CD14-positive monocyte (primary cell): ENCODE measurements around the gene ANKLE2. TPM values are rescaled to one million over a fixed set of nuclear protein-coding genes. Genes with fewer than 3 reads are reported as not detected.

ENCODE experiments used
- DNase-seq, 3 donors: peaks; one replicate each; pipeline ENCODE4 v3.0.0-alpha.2; 2011 to 2022
- H2AFZ ChIP-seq: 2 replicates; pipeline ENCODE4 v1.6.0; 2012; ENCODE audit warnings: mild to moderate bottlenecking, low read depth, low read length, inconsistent platforms; ENCODE audit not compliant: insufficient read depth, poor library complexity, severe bottlenecking
- H3K27ac ChIP-seq, 2 donors: 1 replicate in 1 of 2; 2 replicates in 1 of 2; pipeline ENCODE4 v1.5.1; 2012 to 2013; ENCODE audit warnings: low read length in 2 of 2, control low read depth in 1 of 2, inconsistent platforms in 1 of 2, low read depth in 1 of 2, mild to moderate bottlenecking in 1 of 2
- H3K27me3 ChIP-seq, 2 donors: one replicate each; pipeline versions ENCODE4 v1.6.0 to v1.6.1; 2011 to 2013; ENCODE audit warnings: low read length in 2 of 2; ENCODE audit not compliant: control insufficient read depth in 2 of 2, insufficient read depth in 2 of 2
- H3K36me3 ChIP-seq, 2 donors: replicated peaks in 1 of 2; 1 replicate in 1 of 2; 2 replicates in 1 of 2; pipeline versions ENCODE4 v1.5.1 to v1.6.1; 2012 to 2013; ENCODE audit warnings: low read length in 2 of 2, control low read depth in 1 of 2, inconsistent platforms in 1 of 2, mild to moderate bottlenecking in 1 of 2; ENCODE audit not compliant: insufficient read depth in 2 of 2, control insufficient read depth in 1 of 2
- H3K4me1 ChIP-seq, 2 donors: 1 replicate in 1 of 2; 2 replicates in 1 of 2; pipeline versions ENCODE4 v1.5.1 to v1.6.1; 2012 to 2013; ENCODE audit warnings: low read length in 2 of 2, control low read depth in 1 of 2, inconsistent platforms in 1 of 2, mild to moderate bottlenecking in 1 of 2, moderate library complexity in 1 of 2; ENCODE audit not compliant: insufficient read depth in 2 of 2, control insufficient read depth in 1 of 2
- H3K4me2 ChIP-seq: replicated peaks from 2 replicates; pipeline ENCODE3; 2012; ENCODE audit warnings: low read length, moderate library complexity, mild to moderate bottlenecking; ENCODE audit not compliant: poor library complexity, severe bottlenecking; ENCODE audit errors: extremely low read depth
- H3K4me3 ChIP-seq, 3 experiments: fragments of 200-600 bp in 1 of 3; sonication (generic) in 1 of 3; replicated peaks in 1 of 3; 1 replicate in 2 of 3; 2 replicates in 1 of 3; pipeline ENCODE4 v1.5.1; 2011 to 2013; ENCODE audit warnings: low read length in 3 of 3, mild to moderate bottlenecking in 3 of 3, control low read depth in 2 of 3, low read depth in 2 of 3, inconsistent platforms in 1 of 3, moderate library complexity in 1 of 3
- H3K79me2 ChIP-seq: 2 replicates; pipeline ENCODE4 v1.6.0; 2012; ENCODE audit warnings: mild to moderate bottlenecking, control low read depth, inconsistent platforms, low read length, moderate library complexity; ENCODE audit not compliant: insufficient read depth
- H3K9ac ChIP-seq: 2 replicates; pipeline ENCODE4 v1.6.0; 2017; ENCODE audit warnings: low read length, mild to moderate bottlenecking; ENCODE audit not compliant: insufficient read depth, poor library complexity, severe bottlenecking
- H3K9me3 ChIP-seq, 2 donors: replicated peaks in 1 of 2; 1 replicate in 1 of 2; 2 replicates in 1 of 2; pipeline versions ENCODE4 v1.5.1 to v1.6.1; 2012 to 2013; ENCODE audit warnings: low read length in 2 of 2, control low read depth in 1 of 2; ENCODE audit not compliant: control insufficient read depth in 1 of 2, insufficient read depth in 1 of 2
- H4K20me1 ChIP-seq: 2 replicates; pipeline ENCODE4 v1.6.0; 2012; ENCODE audit warnings: mild to moderate bottlenecking, low read length, control low read depth, moderate library complexity; ENCODE audit not compliant: insufficient read depth
- H3K27ac Mint-ChIP-seq, 7 donors: one replicate each; pipeline ENCODE4 v1.8.0; 2020; ENCODE audit warnings: mild to moderate bottlenecking in 7 of 7, mixed read lengths in 7 of 7, moderate library complexity in 6 of 7, inconsistent platforms in 2 of 7
- H3K27me3 Mint-ChIP-seq, 3 donors: one replicate each; pipeline ENCODE4 v1.8.0; 2021 to 2022; ENCODE audit warnings: low read depth in 3 of 3, mild to moderate bottlenecking in 3 of 3, mixed read lengths in 3 of 3, moderate library complexity in 3 of 3, inconsistent platforms in 1 of 3
- H3K36me3 Mint-ChIP-seq, 2 donors: one replicate each; pipeline ENCODE4 v1.8.0; 2020; ENCODE audit warnings: mixed read lengths in 2 of 2, inconsistent platforms in 1 of 2, mild to moderate bottlenecking in 1 of 2
- H3K4me1 Mint-ChIP-seq: one replicate; pipeline ENCODE4 v1.8.0; 2020; ENCODE audit warnings: mild to moderate bottlenecking, mixed read lengths
- H3K4me3 Mint-ChIP-seq, 2 donors: one replicate each; pipeline ENCODE4 v1.8.0; 2020; ENCODE audit warnings: mild to moderate bottlenecking in 2 of 2, mixed read lengths in 2 of 2, moderate library complexity in 1 of 2
- H3K9me3 Mint-ChIP-seq, 7 donors: one replicate each; pipeline ENCODE4 v1.8.0; 2020 to 2022; ENCODE audit warnings: mixed read lengths in 7 of 7, mild to moderate bottlenecking in 6 of 7, moderate library complexity in 6 of 7, inconsistent platforms in 2 of 7
- CTCF ChIP-seq: fragments of 200-600 bp; IDR thresholded peaks from one replicate; pipeline ENCODE4 v1.8.0; 2022; ENCODE audit warnings: antibody characterized with exemption, mild to moderate bottlenecking
- WGBS: methylation state at CpG from one replicate; pipeline ENCODE4 v1.1.5; 2013; ENCODE audit warnings: missing lambda C conversion rate; ENCODE audit not compliant: insufficient coverage; 5-methylcytosine and 5-hydroxymethylcytosine counted together
- intact Hi-C, 2 donors: fragments of 100-400 bp; cut with micrococcal nuclease; formaldehyde crosslinking; loops; one replicate each; pipeline versions ENCODE4 v1.15.0 to v1.15.1; 2023
- polyA plus RNA-seq, 3 donors: library from polyadenylated mRNA; depleted of rRNA in 1 of 3; unstranded in 2 of 3; stranded (reverse) in 1 of 3; fragments of 300-500 nt in 2 of 3; fragments of >200 nt in 1 of 3; fragmentation: Illumina TruSeq in 2 of 3; gene quantifications; 1 replicate in 2 of 3; 2 replicates in 1 of 3; pipeline ENCODE4 v1.2.3, GENCODE V29; 2012 to 2021

ANKLE2 gene
- polyA plus RNA-seq, 3 donors, result 10.1 to 88.4 (median 15.0) TPM

GRCh38 chr12:132716356-132716755 lies 45.3 kb downstream of the ANKLE2 start:
- H3K4me1 Mint-ChIP-seq, result peaks cover 9% of the 10 kb centered on the region
- peaks cover 0 to 2% (median 0%) of the 10 kb centered on the region in 3 donors for H3K27me3 Mint-ChIP-seq
- Histone ChIP-seq H2AFZ (no peak overlapping the region), H3K79me2 (peaks cover 33% of the 10 kb centered on the region), H3K27me3 (no peaks in the 10 kb centered on the region), H3K27ac (no peak overlapping the region), H3K9me3 (no peaks in the 10 kb centered on the region), H3K9ac (no peak overlapping the region), H4K20me1 (peaks cover 12% of the 10 kb centered on the region), H3K4me1 (peaks cover 6 to 8% of the 10 kb centered on the region in 2 donors), H3K4me2 (no peak overlapping the region), H3K36me3 (peaks cover 50 to 63% of the 10 kb centered on the region in 2 donors), H3K4me3 (no peak overlapping the region)
- H3K27ac Mint-ChIP-seq, result no peak overlapping the region
- peaks cover 51 to 76% of the 10 kb centered on the region in 2 donors for H3K36me3 Mint-ChIP-seq
- H3K4me3 Mint-ChIP-seq, result no peak overlapping the region
- peaks cover 0 to 4% (median 0%) of the 10 kb centered on the region in 7 donors for H3K9me3 Mint-ChIP-seq
- no peak for DNase-seq
- WGBS, result 97% methylated on average over 10 of the region's 11 CpGs
- intact Hi-C loops, result loop anchor here in 1 of 2 donors (10.0 kb wide), 1 partner anchor 108 kb away; the partner anchor contains the start of gene GOLGA3
- TF ChIP-seq CTCF, result no peak

- no peak overlapping the region for H3K4me3 Mint-ChIP-seq
- no peak for DNase-seq
- H3K4me1 Mint-ChIP-seq, result peaks cover 11% of the 10 kb centered on the region
- no peaks in the 10 kb centered on the region for H3K9me3 ChIP-seq
- peaks cover 12% of the 10 kb centered on the region for H4K20me1 ChIP-seq
- H3K79me2 ChIP-seq, result peaks cover 38% of the 10 kb centered on the region
- intact Hi-C loops, result loop anchor here in 1 of 2 donors (10.0 kb wide), 1 partner anchor 109 kb away; the partner anchor contains the start of gene GOLGA3
- no peak overlapping the region for H3K4me2 ChIP-seq
- peaks cover 8 to 11% of the 10 kb centered on the region in 2 donors for H3K4me1 ChIP-seq
- no peak overlapping the region for H3K27ac ChIP-seq
- no peak overlapping the region for H3K9ac ChIP-seq
- H2AFZ ChIP-seq, result no peak overlapping the region
- H3K27me3 Mint-ChIP-seq, result peaks cover 0 to 2% (median 0%) of the 10 kb centered on the region in 3 donors
- peaks cover 0 to 4% (median 0%) of the 10 kb centered on the region in 7 donors for H3K9me3 Mint-ChIP-seq
- H3K4me3 ChIP-seq, result no peak overlapping the region
- TF ChIP-seq CTCF, result no peak
- peaks cover 46 to 71% of the 10 kb centered on the region in 2 donors for H3K36me3 Mint-ChIP-seq
- no peaks in the 10 kb centered on the region for H3K27me3 ChIP-seq
- peaks cover 45 to 58% of the 10 kb centered on the region in 2 donors for H3K36me3 ChIP-seq
- H3K27ac Mint-ChIP-seq, result no peak overlapping the region
- 96% methylated on average over 9 of the region's 9 CpGs for WGBS
These were observed 45.8 kb downstream of the ANKLE2 start for GRCh38 chr12:132715874-132716273.
